ENCODE results near the gene CDT1.

DNA sequence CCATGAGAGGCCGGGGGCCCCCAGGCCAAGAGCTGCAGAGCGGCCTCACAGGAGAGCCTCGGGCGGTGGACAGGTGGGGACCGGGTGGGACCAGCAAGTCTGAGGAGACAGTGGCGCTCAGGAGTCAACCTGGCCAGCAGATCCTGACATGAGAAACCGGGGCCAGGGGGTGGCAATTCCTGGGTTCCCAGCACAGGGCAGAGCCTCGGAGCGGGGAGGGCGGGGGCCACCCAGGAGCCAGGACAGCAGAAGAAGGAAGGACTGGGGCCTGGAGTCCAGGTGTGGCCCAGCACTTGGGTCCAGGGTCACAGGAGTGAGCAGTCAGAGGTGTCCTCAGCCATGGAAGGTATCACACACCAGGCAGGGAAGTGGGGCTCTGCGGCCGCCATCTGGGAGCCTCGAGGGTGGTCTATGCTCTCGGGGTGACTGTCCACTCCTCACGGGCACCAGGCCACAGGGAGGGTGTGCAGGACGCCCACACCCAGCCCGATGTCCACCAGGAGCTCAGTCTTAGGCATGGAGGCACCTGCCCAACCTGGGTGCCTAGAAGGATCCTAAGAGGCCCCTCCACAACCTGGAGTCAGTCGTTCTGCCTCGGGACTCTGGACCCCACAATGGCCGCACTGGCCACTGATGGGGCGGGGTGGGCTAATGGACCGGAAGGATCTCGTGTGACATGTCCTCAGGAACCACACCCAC lies 47.7 kb upstream of the CDT1 start:
- TF ChIP-seq, protein P1, sequence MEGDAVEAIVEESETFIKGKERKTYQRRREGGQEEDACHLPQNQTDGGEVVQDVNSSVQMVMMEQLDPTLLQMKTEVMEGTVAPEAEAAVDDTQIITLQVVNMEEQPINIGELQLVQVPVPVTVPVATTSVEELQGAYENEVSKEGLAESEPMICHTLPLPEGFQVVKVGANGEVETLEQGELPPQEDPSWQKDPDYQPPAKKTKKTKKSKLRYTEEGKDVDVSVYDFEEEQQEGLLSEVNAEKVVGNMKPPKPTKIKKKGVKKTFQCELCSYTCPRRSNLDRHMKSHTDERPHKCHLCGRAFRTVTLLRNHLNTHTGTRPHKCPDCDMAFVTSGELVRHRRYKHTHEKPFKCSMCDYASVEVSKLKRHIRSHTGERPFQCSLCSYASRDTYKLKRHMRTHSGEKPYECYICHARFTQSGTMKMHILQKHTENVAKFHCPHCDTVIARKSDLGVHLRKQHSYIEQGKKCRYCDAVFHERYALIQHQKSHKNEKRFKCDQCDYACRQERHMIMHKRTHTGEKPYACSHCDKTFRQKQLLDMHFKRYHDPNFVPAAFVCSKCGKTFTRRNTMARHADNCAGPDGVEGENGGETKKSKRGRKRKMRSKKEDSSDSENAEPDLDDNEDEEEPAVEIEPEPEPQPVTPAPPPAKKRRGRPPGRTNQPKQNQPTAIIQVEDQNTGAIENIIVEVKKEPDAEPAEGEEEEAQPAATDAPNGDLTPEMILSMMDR (IDR thresholded peaks at IDR 0.05) = no peak
- TF ChIP-seq POLR2A (IDR thresholded peaks at IDR 0.05) = no peak
